Activated CD4-positive, alpha-beta T cell treated with anti-CD3 and anti-CD28 coated beads, Interleukin-2, amount 50 U/mL, for 1 hour (primary cell): ENCODE data around the gene LLPH.
A peak's percentile ranks its signal among the peaks of the same experiment; 100 is the strongest.

ENCODE experiments used
- DNase-seq: peaks from one replicate; pipeline ENCODE4 v3.0.0-alpha.2; 2020

The LLPH gene

DNA sequence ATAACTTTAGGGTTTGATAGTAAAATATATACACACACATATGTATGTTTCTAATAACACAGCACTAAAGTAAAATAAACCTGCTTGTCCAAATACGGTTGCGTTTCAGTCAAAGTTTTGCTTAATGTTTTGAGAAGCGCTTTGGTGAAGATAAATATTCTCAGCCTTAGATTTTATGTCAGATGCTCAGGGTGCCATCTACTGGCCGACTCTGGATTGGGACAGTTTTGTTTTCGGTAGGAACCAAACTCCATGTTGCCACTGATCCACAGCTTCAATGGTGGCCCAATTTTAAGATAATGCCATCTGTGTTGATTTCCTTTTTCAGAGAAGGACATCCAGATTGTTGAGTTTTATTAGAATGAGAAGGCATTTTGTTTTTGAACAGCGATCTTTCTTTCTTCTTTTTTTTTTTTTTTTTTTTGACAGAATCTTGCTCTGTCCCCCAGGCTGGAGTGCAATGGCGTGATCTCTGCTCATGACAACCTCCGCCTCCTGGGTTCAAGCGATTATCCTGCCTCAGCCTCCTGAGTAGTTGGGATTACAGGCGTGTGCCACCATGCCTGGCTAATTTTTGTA lies 43.1 kb downstream of the LLPH start:
- DNase-seq = peak; percentile 50

DNA sequence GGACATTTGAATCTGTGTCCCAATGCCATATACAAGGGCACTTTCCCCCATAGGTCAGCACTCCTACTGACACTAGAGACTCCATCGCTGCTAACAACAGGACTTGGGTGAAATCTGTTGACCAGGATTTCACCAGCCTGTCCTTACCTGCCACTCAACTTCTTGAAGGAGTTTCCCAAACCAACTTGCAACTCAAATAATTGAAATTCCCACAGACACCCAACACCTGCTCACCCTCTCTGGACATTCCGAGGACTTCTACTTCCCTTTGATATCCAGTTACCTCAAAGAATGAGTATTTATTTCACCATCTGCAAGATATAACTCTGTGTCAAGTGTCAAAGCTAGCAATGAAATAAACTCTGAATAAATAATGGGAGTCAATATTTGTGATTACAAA lies 44.6 kb downstream of the LLPH start:
- no peak for DNase-seq

GRCh38 chr12:66085213-66085612 lies 45.3 kb downstream of the LLPH start:
- DNase-seq = no peak

DNA sequence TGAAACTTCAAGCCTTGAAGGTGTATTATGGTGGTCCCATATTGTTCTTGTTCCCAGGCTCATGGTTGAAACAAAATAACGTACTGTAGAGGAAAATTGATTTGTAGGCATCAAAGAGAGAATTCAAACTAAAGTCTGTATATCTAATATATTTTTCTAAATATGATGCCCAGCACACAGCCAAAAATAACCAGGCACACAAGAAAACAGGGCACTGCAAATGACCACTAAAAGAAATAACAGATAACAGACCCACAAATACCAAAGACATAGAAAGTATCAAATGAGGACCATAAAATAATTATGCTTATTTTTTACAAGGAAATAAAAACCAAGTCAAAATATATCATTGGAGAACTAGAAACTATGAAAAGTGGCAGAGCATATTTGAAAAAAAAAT lies 46.8 kb downstream of the LLPH start:
- no peak for DNase-seq

- DNase-seq = no peak
These were observed 47.8 kb downstream of the LLPH start for GRCh38 chr12:66082744-66083143.

DNA sequence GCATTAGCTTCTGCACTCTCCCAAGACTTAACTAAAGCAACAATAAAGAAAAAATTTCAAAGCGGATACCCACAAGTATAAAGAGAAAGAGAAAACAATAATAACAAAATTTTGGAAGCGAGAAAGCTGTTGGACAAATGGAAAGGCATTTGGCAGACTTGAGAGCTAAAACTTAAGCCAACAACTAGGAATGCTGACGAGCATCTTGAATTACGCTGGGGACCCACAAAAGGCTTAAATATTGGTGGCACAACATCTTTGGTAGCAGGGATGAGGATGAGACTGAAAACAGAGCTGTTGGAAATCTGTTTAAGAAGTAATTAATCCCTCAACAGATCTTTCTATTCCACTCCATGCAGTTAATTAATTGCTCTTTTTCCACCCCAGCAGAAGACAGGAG lies 49.8 kb downstream of the LLPH start:
- no peak for DNase-seq

GRCh38 chr12:66077542-66077941 lies 53.0 kb downstream of the LLPH start:
- no peak for DNase-seq

- DNase-seq = no peak
These were observed 56.0 kb downstream of the LLPH start for GRCh38 chr12:66074561-66074960.

DNA sequence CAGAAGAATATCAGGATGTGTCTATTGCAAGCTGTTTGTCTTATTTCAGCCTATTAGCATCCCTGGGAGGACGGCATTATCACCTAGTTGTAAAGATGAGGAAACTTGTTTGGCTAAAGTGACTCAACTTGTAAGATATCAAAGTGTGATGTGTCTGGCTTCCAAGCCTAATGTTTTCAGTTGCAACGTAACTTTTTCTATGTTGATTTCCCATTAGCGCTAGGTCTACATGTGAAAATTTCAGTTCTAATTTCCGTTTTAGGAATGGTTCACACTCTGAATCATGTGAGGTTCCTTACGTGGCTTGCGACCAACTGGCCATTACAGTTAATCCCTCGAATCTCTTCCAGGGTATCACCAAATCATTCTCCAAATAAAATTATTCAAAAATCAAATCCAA lies 58.0 kb downstream of the LLPH start:
- no peak for DNase-seq

DNA sequence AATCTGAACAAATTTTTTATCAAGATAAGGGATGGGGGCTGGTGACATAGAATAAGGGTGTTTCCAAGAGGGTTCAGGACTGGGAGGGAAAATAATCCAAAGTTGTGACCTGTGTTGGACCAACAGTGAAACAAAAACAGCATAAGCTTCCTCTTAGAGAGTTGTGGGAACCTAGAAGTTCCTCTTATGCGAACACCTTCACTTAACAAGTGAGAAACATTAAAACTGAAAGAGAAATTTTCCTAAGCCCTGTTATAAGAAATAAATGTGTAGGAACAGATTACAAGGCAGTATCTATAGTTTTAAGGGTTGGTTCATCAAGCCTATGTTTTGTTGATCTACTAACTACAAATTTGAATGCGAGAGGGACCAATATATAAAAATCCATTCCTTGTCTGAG lies 58.4 kb downstream of the LLPH start:
- DNase-seq = no peak

DNA sequence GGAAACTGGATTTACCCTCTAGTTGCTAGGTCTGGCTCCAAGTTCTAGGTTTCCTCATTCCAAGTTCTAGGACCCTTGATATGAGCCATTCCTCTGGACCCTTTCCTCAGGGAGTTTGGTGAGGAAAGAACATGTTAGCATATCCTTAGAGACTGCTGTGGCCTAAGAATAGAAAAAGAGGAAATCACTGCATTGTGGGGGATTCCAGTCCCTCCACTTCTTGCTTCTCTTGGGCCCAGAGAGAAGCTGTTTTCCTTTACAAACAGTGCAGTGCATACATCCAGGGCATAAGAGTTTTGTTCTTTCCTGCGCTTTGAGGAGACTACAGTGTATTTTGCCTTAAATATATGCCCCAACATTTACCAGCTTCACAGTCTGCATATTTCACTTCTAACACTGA lies 59.0 kb downstream of the LLPH start:
- no peak for DNase-seq

- no peak for DNase-seq
These were observed 60.0 kb downstream of the LLPH start for GRCh38 chr12:66070378-66071120.

DNA sequence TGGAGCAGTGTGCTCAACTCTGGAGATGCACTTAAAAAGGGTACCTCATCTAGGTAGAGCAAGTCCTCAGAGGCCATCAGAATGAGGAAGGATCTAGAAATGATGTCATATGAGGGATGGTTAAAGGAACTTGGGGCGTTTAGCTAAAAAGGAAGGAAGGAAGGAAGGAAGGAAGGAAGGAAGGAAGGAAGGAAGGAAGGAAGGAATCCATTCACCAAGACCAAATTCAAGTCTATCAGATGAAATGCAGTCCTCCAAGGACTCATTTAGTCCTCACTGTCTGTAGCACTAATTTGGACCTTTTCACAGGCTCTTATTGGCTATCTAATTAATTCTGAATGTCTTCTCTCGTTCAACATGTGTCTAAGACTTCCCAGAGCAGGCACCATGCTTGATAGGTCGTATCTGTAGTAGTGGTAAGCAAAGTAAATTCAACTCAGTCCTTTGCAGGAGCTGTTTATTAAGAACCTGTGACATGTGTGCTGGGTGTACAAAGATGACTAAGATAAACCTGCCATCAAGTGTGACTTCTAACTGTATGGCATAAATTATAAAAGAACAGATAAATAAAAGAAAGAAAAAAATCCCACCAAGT lies 63.5 kb downstream of the LLPH start:
- no peak for DNase-seq
